Neural cell (in vitro differentiated cells): ENCODE results near the gene UBAC2. TPM values are rescaled to one million over a fixed set of nuclear protein-coding genes. Genes with fewer than 3 reads are reported as not detected.

ENCODE experiments used
- H2AFZ ChIP-seq: fragments of 200-600, 300-800 bp; sonication (generic), shearing (Covaris generic); 2 replicates; pipeline ENCODE4 v1.6.0; 2014; ENCODE audit warnings: low read depth, mild to moderate bottlenecking, antibody characterized with exemption, low read length, moderate library complexity
- H3F3A ChIP-seq: fragments of 200-600 bp; shearing (Covaris generic); 2 replicates; pipeline ENCODE4 v1.6.1; 2016; ENCODE audit warnings: mild to moderate bottlenecking, moderate library complexity, mixed read lengths, antibody characterized with exemption, low read length; ENCODE audit not compliant: insufficient read depth, poor library complexity, severe bottlenecking
- H3K27ac ChIP-seq: fragments of 200-600, 300-800 bp; sonication (generic), shearing (Covaris generic); 2 replicates; pipeline ENCODE4 v1.5.1; 2014; ENCODE audit warnings: mild to moderate bottlenecking, low read length, moderate library complexity
- H3K27me3 ChIP-seq: fragments of 300-800, 200-600 bp; sonication (generic), shearing (Covaris generic); 2 replicates; pipeline ENCODE4 v1.6.0; 2014; ENCODE audit warnings: mild to moderate bottlenecking, low read depth, low read length, moderate library complexity; ENCODE audit not compliant: insufficient read depth
- H3K36me3 ChIP-seq: fragments of 300-800, 200-600 bp; sonication (generic), shearing (Covaris generic); 2 replicates; pipeline ENCODE4 v1.5.1; 2014; ENCODE audit warnings: mild to moderate bottlenecking, antibody characterized with exemption, low read length, moderate library complexity; ENCODE audit not compliant: insufficient read depth
- H3K4me2 ChIP-seq: fragments of 300-800, 200-600 bp; sonication (generic), shearing (Covaris generic); 2 replicates; pipeline ENCODE4 v1.6.0; 2014; ENCODE audit warnings: mild to moderate bottlenecking, low read length
- H3K4me3 ChIP-seq: fragments of 300-800, 200-600 bp; sonication (generic), shearing (Covaris generic); 2 replicates; pipeline ENCODE4 v1.5.1; 2014; ENCODE audit warnings: mild to moderate bottlenecking, low read length, moderate library complexity
- H3K79me2 ChIP-seq: fragments of 200-600 bp; shearing (Covaris generic); replicated peaks from 2 replicates; pipeline ENCODE4 v1.6.0; 2014; ENCODE audit warnings: mild to moderate bottlenecking, low read length, moderate library complexity; ENCODE audit not compliant: insufficient read depth
- H3K9ac ChIP-seq: fragments of 300-800, 200-600 bp; sonication (generic), shearing (Covaris generic); 2 replicates; pipeline ENCODE4 v1.6.1; 2016; ENCODE audit warnings: mild to moderate bottlenecking, low read length, mixed read lengths
- H3K9me2 ChIP-seq: fragments of 200-600 bp; shearing (Covaris generic); 2 replicates; pipeline ENCODE4 v1.6.1; 2016; ENCODE audit warnings: mild to moderate bottlenecking, low read length, mixed read lengths; ENCODE audit not compliant: insufficient read depth
- H3K9me3 ChIP-seq: fragments of 200-600, 300-800 bp; sonication (generic), shearing (Covaris generic); 2 replicates; pipeline ENCODE4 v1.6.1; 2016; ENCODE audit warnings: mild to moderate bottlenecking, mixed run types, low read length, moderate library complexity, mixed read lengths
- H4K20me1 ChIP-seq: fragments of 200-600 bp; shearing (Covaris generic); 2 replicates; pipeline ENCODE4 v1.6.1; 2016; ENCODE audit warnings: mild to moderate bottlenecking, mixed run types; ENCODE audit not compliant: insufficient read depth
- EP300 ChIP-seq: fragments of 450-650 bp; conservative IDR thresholded peaks from 2 replicates; pipeline ENCODE4 v1.6.1; 2014; ENCODE audit warnings: antibody characterized with exemption, mild to moderate bottlenecking, moderate library complexity; ENCODE audit not compliant: poor library complexity, severe bottlenecking
- EZH2 ChIP-seq: fragments of 200-600, 300-800 bp; shearing (Covaris generic), sonication (generic); IDR thresholded peaks from 2 replicates; pipeline ENCODE4 v1.6.1; 2014; ENCODE audit warnings: antibody characterized with exemption, low read length, borderline replicate concordance, mild to moderate bottlenecking; ENCODE audit not compliant: insufficient read depth, poor library complexity, severe bottlenecking
- MXI1 ChIP-seq: fragments of 450-650 bp; conservative IDR thresholded peaks from 2 replicates; pipeline ENCODE4 v1.6.1; 2014; ENCODE audit warnings: antibody characterized with exemption, mild to moderate bottlenecking; ENCODE audit not compliant: poor library complexity, severe bottlenecking
- POLR2AphosphoS5 ChIP-seq: IDR thresholded peaks from 2 replicates; pipeline ENCODE4 v1.6.1; 2012
- RAD21 ChIP-seq: fragments of 450-650 bp; conservative IDR thresholded peaks from 2 replicates; pipeline ENCODE4 v1.6.1; 2014; ENCODE audit warnings: antibody characterized with exemption, mild to moderate bottlenecking, moderate library complexity
- SMC3 ChIP-seq: fragments of 450-650 bp; conservative IDR thresholded peaks from 2 replicates; pipeline ENCODE4 v1.6.1; 2014; ENCODE audit warnings: antibody characterized with exemption, mild to moderate bottlenecking, moderate library complexity; ENCODE audit not compliant: poor library complexity
- TAF1 ChIP-seq: IDR thresholded peaks from 2 replicates; pipeline ENCODE4 v1.6.1; 2012; ENCODE audit warnings: low read depth
- polyA plus RNA-seq: library from polyadenylated mRNA; depleted of rRNA; stranded (reverse); fragments of >200 nt; gene quantifications from 2 replicates; pipeline ENCODE4 v1.2.3, GENCODE V29; 2014
- TF ChIP-seq, protein P1 (sequence below): IDR thresholded peaks from 2 replicates; pipeline ENCODE4 v1.6.1; 2012; ENCODE audit warnings: borderline replicate concordance
- TF ChIP-seq, protein P2 (sequence below): fragments of 450-650 bp; IDR thresholded peaks from 2 replicates; pipeline ENCODE4 v1.5.1; 2014; ENCODE audit warnings: antibody characterized with exemption, mild to moderate bottlenecking, moderate library complexity; ENCODE audit not compliant: poor library complexity, severe bottlenecking

The UBAC2 gene
- polyA plus RNA-seq, 1 donor from 2014 or later = 56.9 TPM

DNA sequence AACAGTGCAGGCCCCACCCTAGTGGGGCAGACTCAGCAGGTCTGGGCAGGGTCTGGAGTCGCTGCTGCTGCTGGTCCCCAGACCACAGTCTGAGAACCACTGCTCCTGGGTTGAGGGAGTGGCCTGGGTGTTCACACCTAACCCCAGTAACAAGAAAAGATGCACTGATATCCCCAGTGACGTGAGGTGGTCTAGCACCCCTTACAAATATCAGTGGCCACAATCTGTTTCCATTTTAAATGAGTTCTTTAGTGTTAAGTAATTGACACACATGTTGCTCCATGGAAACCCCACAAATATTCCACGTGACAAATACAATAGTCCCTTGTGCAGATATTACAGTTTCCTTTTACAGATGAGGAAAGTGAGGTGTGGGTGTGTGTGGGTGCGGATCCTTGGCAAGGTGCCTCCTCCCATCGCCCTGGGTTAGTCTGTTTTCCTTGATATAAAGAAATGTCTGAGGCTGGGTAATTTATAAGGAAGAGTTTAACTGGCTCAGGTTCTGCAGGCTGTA is 202.9 kb downstream of the UBAC2 start:
- H4K20me1 ChIP-seq = no peaks in the 10 kb centered on the region
- H3K4me2 ChIP-seq = no peak overlapping the region
- no peaks in the 10 kb centered on the region for H3F3A ChIP-seq
- no peak overlapping the region for H3K9ac ChIP-seq
- no peak overlapping the region for H3K27ac ChIP-seq
- H3K79me2 ChIP-seq = no peaks in the 10 kb centered on the region
- no peaks in the 10 kb centered on the region for H3K36me3 ChIP-seq
- no peaks in the 10 kb centered on the region for H3K9me2 ChIP-seq
- H3K4me3 ChIP-seq = no peak overlapping the region
- no peaks in the 10 kb centered on the region for H3K9me3 ChIP-seq
- TF ChIP-seq EP300 = no peak
- H2AFZ ChIP-seq = no peak overlapping the region
- H3K27me3 ChIP-seq = no peaks in the 10 kb centered on the region

DNA sequence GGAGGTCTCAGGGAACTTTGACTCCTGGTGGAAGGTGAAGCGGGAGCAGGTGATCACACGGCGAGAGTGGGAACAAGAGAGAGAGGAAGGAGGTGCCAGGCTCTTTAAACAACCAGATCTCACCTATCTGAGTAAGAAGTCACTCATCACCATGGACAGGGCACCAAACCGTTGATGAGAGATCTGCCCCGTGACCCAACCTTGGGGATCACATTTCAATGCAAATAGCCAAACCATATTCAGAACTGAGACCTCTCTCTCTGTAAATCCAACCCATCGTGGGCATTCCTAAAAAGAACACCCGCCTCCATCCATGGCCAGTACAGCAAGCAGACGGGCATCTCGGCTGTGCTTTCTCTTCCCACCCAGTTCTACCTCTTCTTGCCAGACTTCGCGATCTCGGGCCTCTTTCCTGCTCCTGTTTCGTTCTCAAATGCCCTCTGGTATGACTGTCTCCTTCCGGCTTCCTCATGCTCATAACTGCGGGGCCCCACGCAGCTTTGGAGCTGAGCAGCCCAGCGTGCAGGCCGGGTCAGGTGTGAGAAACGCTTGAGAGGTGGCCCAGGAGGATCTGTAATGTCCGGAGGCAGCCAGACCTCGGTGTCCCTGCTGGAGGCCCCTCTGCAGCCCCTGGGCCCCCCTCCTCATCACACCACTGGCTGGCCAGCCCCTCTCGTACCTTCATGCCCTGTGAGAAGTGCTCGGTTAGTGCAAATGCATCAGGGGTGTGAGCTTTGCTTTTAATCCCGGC is 203.5 kb downstream of the UBAC2 start:
- Histone ChIP-seq H3K4me3 (no peak overlapping the region), H4K20me1 (no peaks in the 10 kb centered on the region), H3K36me3 (no peaks in the 10 kb centered on the region), H2AFZ (no peak overlapping the region), H3K9me2 (no peaks in the 10 kb centered on the region), H3K9ac (no peak overlapping the region), H3K27me3 (no peaks in the 10 kb centered on the region), H3K9me3 (no peaks in the 10 kb centered on the region), H3F3A (no peaks in the 10 kb centered on the region), H3K27ac (no peak overlapping the region), H3K79me2 (no peaks in the 10 kb centered on the region), H3K4me2 (no peak overlapping the region)
- TF ChIP-seq, protein P1, sequence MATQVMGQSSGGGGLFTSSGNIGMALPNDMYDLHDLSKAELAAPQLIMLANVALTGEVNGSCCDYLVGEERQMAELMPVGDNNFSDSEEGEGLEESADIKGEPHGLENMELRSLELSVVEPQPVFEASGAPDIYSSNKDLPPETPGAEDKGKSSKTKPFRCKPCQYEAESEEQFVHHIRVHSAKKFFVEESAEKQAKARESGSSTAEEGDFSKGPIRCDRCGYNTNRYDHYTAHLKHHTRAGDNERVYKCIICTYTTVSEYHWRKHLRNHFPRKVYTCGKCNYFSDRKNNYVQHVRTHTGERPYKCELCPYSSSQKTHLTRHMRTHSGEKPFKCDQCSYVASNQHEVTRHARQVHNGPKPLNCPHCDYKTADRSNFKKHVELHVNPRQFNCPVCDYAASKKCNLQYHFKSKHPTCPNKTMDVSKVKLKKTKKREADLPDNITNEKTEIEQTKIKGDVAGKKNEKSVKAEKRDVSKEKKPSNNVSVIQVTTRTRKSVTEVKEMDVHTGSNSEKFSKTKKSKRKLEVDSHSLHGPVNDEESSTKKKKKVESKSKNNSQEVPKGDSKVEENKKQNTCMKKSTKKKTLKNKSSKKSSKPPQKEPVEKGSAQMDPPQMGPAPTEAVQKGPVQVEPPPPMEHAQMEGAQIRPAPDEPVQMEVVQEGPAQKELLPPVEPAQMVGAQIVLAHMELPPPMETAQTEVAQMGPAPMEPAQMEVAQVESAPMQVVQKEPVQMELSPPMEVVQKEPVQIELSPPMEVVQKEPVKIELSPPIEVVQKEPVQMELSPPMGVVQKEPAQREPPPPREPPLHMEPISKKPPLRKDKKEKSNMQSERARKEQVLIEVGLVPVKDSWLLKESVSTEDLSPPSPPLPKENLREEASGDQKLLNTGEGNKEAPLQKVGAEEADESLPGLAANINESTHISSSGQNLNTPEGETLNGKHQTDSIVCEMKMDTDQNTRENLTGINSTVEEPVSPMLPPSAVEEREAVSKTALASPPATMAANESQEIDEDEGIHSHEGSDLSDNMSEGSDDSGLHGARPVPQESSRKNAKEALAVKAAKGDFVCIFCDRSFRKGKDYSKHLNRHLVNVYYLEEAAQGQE = no peak
- TF ChIP-seq EZH2 (no peak), RAD21 (no peak), SMC3 (no peak), MXI1 (no peak), POLR2AphosphoS5 (no peak)

DNA sequence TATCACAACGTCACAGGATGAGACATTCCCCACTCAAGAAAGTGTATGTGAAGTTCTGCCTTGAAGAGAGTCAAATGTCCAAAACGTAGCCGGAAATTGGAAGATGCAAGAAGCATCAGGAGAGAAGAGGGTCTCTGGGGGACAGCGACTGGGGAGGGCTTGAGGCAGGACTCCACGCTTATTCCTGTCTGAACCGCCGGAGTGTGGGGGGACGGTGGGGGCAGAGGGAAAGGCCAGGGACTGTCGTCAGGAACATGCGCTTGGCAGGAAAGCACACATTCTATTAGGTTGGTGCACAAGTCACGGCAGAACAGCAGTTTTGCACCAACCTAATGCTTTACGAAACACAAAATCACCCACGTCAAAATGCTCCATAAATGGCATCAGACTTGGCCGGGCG is 205.3 kb downstream of the UBAC2 start:
- Histone ChIP-seq H3K36me3 (no peaks in the 10 kb centered on the region), H3K9me3 (no peaks in the 10 kb centered on the region), H3K4me2 (no peak overlapping the region), H3K9me2 (no peaks in the 10 kb centered on the region), H3F3A (no peaks in the 10 kb centered on the region), H3K79me2 (no peaks in the 10 kb centered on the region), H3K4me3 (no peak overlapping the region), H3K9ac (no peak overlapping the region), H2AFZ (no peak overlapping the region), H4K20me1 (no peaks in the 10 kb centered on the region), H3K27me3 (no peaks in the 10 kb centered on the region), H3K27ac (no peak overlapping the region)
- TF ChIP-seq, protein P2, sequence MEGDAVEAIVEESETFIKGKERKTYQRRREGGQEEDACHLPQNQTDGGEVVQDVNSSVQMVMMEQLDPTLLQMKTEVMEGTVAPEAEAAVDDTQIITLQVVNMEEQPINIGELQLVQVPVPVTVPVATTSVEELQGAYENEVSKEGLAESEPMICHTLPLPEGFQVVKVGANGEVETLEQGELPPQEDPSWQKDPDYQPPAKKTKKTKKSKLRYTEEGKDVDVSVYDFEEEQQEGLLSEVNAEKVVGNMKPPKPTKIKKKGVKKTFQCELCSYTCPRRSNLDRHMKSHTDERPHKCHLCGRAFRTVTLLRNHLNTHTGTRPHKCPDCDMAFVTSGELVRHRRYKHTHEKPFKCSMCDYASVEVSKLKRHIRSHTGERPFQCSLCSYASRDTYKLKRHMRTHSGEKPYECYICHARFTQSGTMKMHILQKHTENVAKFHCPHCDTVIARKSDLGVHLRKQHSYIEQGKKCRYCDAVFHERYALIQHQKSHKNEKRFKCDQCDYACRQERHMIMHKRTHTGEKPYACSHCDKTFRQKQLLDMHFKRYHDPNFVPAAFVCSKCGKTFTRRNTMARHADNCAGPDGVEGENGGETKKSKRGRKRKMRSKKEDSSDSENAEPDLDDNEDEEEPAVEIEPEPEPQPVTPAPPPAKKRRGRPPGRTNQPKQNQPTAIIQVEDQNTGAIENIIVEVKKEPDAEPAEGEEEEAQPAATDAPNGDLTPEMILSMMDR = no peak
- no peak for TF ChIP-seq POLR2AphosphoS5
- TF ChIP-seq MXI1 = no peak
- TF ChIP-seq, protein P1 = no peak
- no peak for TF ChIP-seq TAF1
- no peak for TF ChIP-seq EP300
- TF ChIP-seq RAD21 = no peak
- no peak for TF ChIP-seq EZH2
- no peak for TF ChIP-seq SMC3
